ENCODE data around the gene GMPS. TPM values are rescaled to one million over a fixed set of nuclear protein-coding genes. Genes with fewer than 3 reads are reported as not detected.

GMPS gene
- total RNA-seq, 1 experiment from 2014 or later, result 43.3 TPM

GRCh38 chr3:155970398-155970797, 99.9 kb downstream of the GMPS start:
- no TSS peak for BruUV-seq (replicated peaks)
- DNase-seq (no peak), ATAC-seq (no peak)
- Histone ChIP-seq H3K9ac (ENCODE audit: low read length) (no peak overlapping the region), H3K4me1 (ENCODE audit: insufficient read depth, low read length) (no peaks in the 10 kb centered on the region), H3F3A (ENCODE audit: low read length, unreplicated experiment) (no peaks in the 10 kb centered on the region), H3K9me3 (ENCODE audit: low read length) (no peaks in the 10 kb centered on the region), H3K9me2 (replicated peaks; ENCODE audit: low read length) (no peaks in the 10 kb centered on the region), H3K4me2 (ENCODE audit: low read length) (no peak overlapping the region), H3K36me3 (ENCODE audit: low read depth, low read length) (no peaks in the 10 kb centered on the region), H3K4me3 (ENCODE audit: low read length) (no peak overlapping the region), H3K79me2 (ENCODE audit: low read length) (no peaks in the 10 kb centered on the region), H3K27me3 (ENCODE audit: low read length) (no peaks in the 10 kb centered on the region), H3K27ac (ENCODE audit: low read length) (no peak overlapping the region), H4K20me1 (ENCODE audit: low read length) (no peaks in the 10 kb centered on the region), H2AFZ (ENCODE audit: low read length) (no peak overlapping the region)
- intact Hi-C loops (cut with micrococcal nuclease), result no loop called here
- TF ChIP-seq EZH2 (IDR thresholded peaks at IDR 0.05; ENCODE audit: low read length, unreplicated experiment) (no peak), CTCF (conservative IDR thresholded peaks at IDR 0.05; ENCODE audit: low read depth, low read length) (no peak), EZH2phosphoT487 (IDR thresholded peaks at IDR 0.05; ENCODE audit: borderline replicate concordance, low read length) (no peak)
- ChIA-PET POLR2A (ENCODE audit: unreplicated experiment) (no interaction called here), CTCF (no interaction called here)

GRCh38 chr3:155972885-155973584, 102.6 kb downstream of the GMPS start:
- TF ChIP-seq EZH2phosphoT487 (IDR thresholded peaks at IDR 0.05; ENCODE audit: borderline replicate concordance, low read length), result no peak
- no peak for TF ChIP-seq EZH2 (IDR thresholded peaks at IDR 0.05; ENCODE audit: low read length, unreplicated experiment)
- no peak for TF ChIP-seq CTCF (conservative IDR thresholded peaks at IDR 0.05; ENCODE audit: low read depth, low read length)
- CTCF ChIA-PET, result no interaction called here
- Histone ChIP-seq H3K4me2 (ENCODE audit: low read length) (no peak overlapping the region), H3K27me3 (ENCODE audit: low read length) (no peaks in the 10 kb centered on the region), H3K79me2 (ENCODE audit: low read length) (no peaks in the 10 kb centered on the region), H3K4me3 (ENCODE audit: low read length) (no peak overlapping the region), H3K4me1 (ENCODE audit: insufficient read depth, low read length) (no peaks in the 10 kb centered on the region), H3K9me3 (ENCODE audit: low read length) (no peaks in the 10 kb centered on the region), H3K36me3 (ENCODE audit: low read depth, low read length) (no peaks in the 10 kb centered on the region), H4K20me1 (ENCODE audit: low read length) (no peaks in the 10 kb centered on the region), H3K9me2 (replicated peaks; ENCODE audit: low read length) (no peaks in the 10 kb centered on the region), H3K27ac (ENCODE audit: low read length) (no peak overlapping the region), H3K9ac (ENCODE audit: low read length) (no peak overlapping the region), H3F3A (ENCODE audit: low read length, unreplicated experiment) (no peaks in the 10 kb centered on the region), H2AFZ (ENCODE audit: low read length) (no peak overlapping the region)
- DNase-seq (no peak), ATAC-seq (no peak)
- POLR2A ChIA-PET (ENCODE audit: unreplicated experiment), result no interaction called here
- no TSS peak for BruUV-seq (replicated peaks)
- intact Hi-C loops (cut with micrococcal nuclease), result no loop called here

GRCh38 chr3:155978324-155978723, 107.9 kb downstream of the GMPS start:
- Histone ChIP-seq H3K9me3 (ENCODE audit: low read length) (no peaks in the 10 kb centered on the region), H3F3A (ENCODE audit: low read length, unreplicated experiment) (no peaks in the 10 kb centered on the region), H3K36me3 (ENCODE audit: low read depth, low read length) (no peaks in the 10 kb centered on the region), H3K27ac (ENCODE audit: low read length) (no peak overlapping the region), H3K4me1 (ENCODE audit: insufficient read depth, low read length) (no peaks in the 10 kb centered on the region), H3K27me3 (ENCODE audit: low read length) (no peaks in the 10 kb centered on the region), H2AFZ (ENCODE audit: low read length) (no peak overlapping the region), H3K4me2 (ENCODE audit: low read length) (no peak overlapping the region), H4K20me1 (ENCODE audit: low read length) (no peaks in the 10 kb centered on the region), H3K9ac (ENCODE audit: low read length) (no peak overlapping the region), H3K79me2 (ENCODE audit: low read length) (no peaks in the 10 kb centered on the region), H3K4me3 (ENCODE audit: low read length) (no peak overlapping the region), H3K9me2 (replicated peaks; ENCODE audit: low read length) (no peaks in the 10 kb centered on the region)
- ATAC-seq (no peak), DNase-seq (peak; percentile 21)
- no TSS peak for BruUV-seq (replicated peaks)
- TF ChIP-seq CTCF (conservative IDR thresholded peaks at IDR 0.05; ENCODE audit: low read depth, low read length) (peak; percentile 72), EZH2phosphoT487 (IDR thresholded peaks at IDR 0.05; ENCODE audit: borderline replicate concordance, low read length) (no peak)
- CTCF ChIA-PET, result no interaction called here
- POLR2A ChIA-PET (ENCODE audit: unreplicated experiment), result no interaction called here
- intact Hi-C loops (cut with micrococcal nuclease), result no loop called here

Measured in PC-3 (cell line).